NB4 (cell line): Measurements from ENCODE around the gene STN1.

Source experiments
- MAX ChIP-seq: IDR thresholded peaks from 2 replicates; pipeline ENCODE4 v1.6.1; 2011; ENCODE audit warnings: low read depth, low read length
- POLR2A ChIP-seq: IDR thresholded peaks from 2 replicates; pipeline ENCODE4 v1.6.1; 2011; ENCODE audit warnings: mild to moderate bottlenecking; ENCODE audit not compliant: insufficient read length; ENCODE audit errors: extremely low read depth
- TF ChIP-seq, protein P1 (sequence below): IDR thresholded peaks from one replicate; pipeline ENCODE4 v1.5.1; 2012; ENCODE audit warnings: low read depth, low read length

DNA sequence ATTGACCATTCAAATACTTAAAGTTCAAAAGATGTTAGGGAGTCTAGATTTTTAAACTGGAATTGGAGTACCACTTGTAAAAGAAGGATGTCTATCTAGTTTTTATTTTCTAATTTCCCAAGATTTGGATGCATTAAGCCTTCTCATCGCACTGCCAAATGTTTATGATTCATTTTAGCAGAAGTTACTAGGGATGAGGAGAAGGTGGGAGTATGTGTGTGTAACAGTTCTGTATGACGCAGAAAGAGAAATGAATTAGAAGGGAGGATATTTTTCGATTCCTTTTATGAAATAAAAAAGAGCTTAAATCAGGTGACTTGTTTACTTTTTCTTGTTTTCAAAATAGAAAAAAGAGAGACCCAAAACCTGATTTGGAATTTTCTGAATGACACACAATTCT is 42.1 kb upstream of the STN1 start:
- TF ChIP-seq, protein P1, sequence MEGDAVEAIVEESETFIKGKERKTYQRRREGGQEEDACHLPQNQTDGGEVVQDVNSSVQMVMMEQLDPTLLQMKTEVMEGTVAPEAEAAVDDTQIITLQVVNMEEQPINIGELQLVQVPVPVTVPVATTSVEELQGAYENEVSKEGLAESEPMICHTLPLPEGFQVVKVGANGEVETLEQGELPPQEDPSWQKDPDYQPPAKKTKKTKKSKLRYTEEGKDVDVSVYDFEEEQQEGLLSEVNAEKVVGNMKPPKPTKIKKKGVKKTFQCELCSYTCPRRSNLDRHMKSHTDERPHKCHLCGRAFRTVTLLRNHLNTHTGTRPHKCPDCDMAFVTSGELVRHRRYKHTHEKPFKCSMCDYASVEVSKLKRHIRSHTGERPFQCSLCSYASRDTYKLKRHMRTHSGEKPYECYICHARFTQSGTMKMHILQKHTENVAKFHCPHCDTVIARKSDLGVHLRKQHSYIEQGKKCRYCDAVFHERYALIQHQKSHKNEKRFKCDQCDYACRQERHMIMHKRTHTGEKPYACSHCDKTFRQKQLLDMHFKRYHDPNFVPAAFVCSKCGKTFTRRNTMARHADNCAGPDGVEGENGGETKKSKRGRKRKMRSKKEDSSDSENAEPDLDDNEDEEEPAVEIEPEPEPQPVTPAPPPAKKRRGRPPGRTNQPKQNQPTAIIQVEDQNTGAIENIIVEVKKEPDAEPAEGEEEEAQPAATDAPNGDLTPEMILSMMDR, result no peak
- TF ChIP-seq POLR2A, result no peak
- TF ChIP-seq MAX, result no peak
